Measurements from ENCODE around the gene NT5DC3. TPM values are rescaled to one million over a fixed set of nuclear protein-coding genes. Genes with fewer than 3 reads are reported as not detected.

The NT5DC3 gene
- total RNA-seq, 2 experiments from 2014 or later: 4.7 to 7.5 TPM

- CTCF ChIA-PET (ENCODE audit: unreplicated experiment): no interaction called here
- Histone ChIP-seq H3K4me3 (ENCODE audit: low read depth, low read length, poor library complexity, severe bottlenecking) (no peak overlapping the region), H3K27ac (ENCODE audit: low read depth, low read length, poor library complexity, severe bottlenecking) (no peak overlapping the region), H3K4me1 (ENCODE audit: insufficient read depth, low read length, poor library complexity, severe bottlenecking) (peaks cover 4% of the 10 kb centered on the region), H3K9me2 (ENCODE audit: insufficient read depth, low read length) (no peaks in the 10 kb centered on the region), H2AFZ (ENCODE audit: low read length) (no peak overlapping the region), H3K79me2 (ENCODE audit: insufficient read depth, low read depth, low read length) (no peaks in the 10 kb centered on the region), H4K20me1 (ENCODE audit: insufficient read depth, low read length) (no peaks in the 10 kb centered on the region), H3K4me2 (ENCODE audit: low read length) (no peak overlapping the region), H3K36me3 (ENCODE audit: insufficient read depth, low read length) (no peaks in the 10 kb centered on the region), H3K9me3 (ENCODE audit: low read length) (no peaks in the 10 kb centered on the region)
- POLR2A ChIA-PET: no interaction called here
- DNase-seq (ENCODE audit: low spot score): no peak
- TF ChIP-seq CTCF (conservative IDR thresholded peaks at IDR 0.05; ENCODE audit: low read length): no peak
- TF ChIP-seq EZH2phosphoT487 (IDR thresholded peaks at IDR 0.05; ENCODE audit: borderline replicate concordance, low read depth, low read length): no peak
- intact Hi-C loops (cut with micrococcal nuclease; ENCODE audit: unreplicated experiment): no loop called here
- no TSS peak for BruUV-seq (replicated peaks)
Measured at GRCh38 chr12:103846415-103846814, 5.4 kb upstream of the NT5DC3 start.

GRCh38 chr12:103844305-103844704, 3.3 kb upstream of the NT5DC3 start:
- Histone ChIP-seq H3K4me3 (ENCODE audit: low read depth, low read length, poor library complexity, severe bottlenecking) (no peak overlapping the region), H3K4me2 (ENCODE audit: low read length) (no peak overlapping the region), H3K4me1 (ENCODE audit: insufficient read depth, low read length, poor library complexity, severe bottlenecking) (peaks cover 14% of the 10 kb centered on the region), H3K79me2 (ENCODE audit: insufficient read depth, low read depth, low read length) (no peaks in the 10 kb centered on the region; the same call in 1 of the 2 replicates), H4K20me1 (ENCODE audit: insufficient read depth, low read length) (no peaks in the 10 kb centered on the region), H3K36me3 (ENCODE audit: insufficient read depth, low read length) (no peaks in the 10 kb centered on the region), H3K27ac (ENCODE audit: low read depth, low read length, poor library complexity, severe bottlenecking) (no peak overlapping the region), H3K9me3 (ENCODE audit: low read length) (no peaks in the 10 kb centered on the region), H3K9me2 (ENCODE audit: insufficient read depth, low read length) (no peaks in the 10 kb centered on the region), H2AFZ (ENCODE audit: low read length) (no peak overlapping the region)
- BruUV-seq (replicated peaks): no TSS peak
- CTCF ChIA-PET (ENCODE audit: unreplicated experiment): no interaction called here
- no peak for DNase-seq (ENCODE audit: low spot score)
- intact Hi-C loops (cut with micrococcal nuclease; ENCODE audit: unreplicated experiment): no loop called here
- TF ChIP-seq EZH2phosphoT487 (IDR thresholded peaks at IDR 0.05; ENCODE audit: borderline replicate concordance, low read depth, low read length): no peak
- TF ChIP-seq CTCF (conservative IDR thresholded peaks at IDR 0.05; ENCODE audit: low read length): no peak
- POLR2A ChIA-PET: no interaction called here

- TF ChIP-seq CTCF (conservative IDR thresholded peaks at IDR 0.05; ENCODE audit: low read length): no peak
- no peak for TF ChIP-seq EZH2phosphoT487 (IDR thresholded peaks at IDR 0.05; ENCODE audit: borderline replicate concordance, low read depth, low read length)
- H3K4me1 ChIP-seq (ENCODE audit: insufficient read depth, low read length, poor library complexity, severe bottlenecking): peaks cover 14% of the 10 kb centered on the region
- H2AFZ ChIP-seq (ENCODE audit: low read length): peak overlapping the region; percentile 37; the same call in 1 of the 2 replicates
- no peaks in the 10 kb centered on the region for H3K9me2 ChIP-seq (ENCODE audit: insufficient read depth, low read length)
- DNase-seq (ENCODE audit: low spot score): no peak
- CTCF ChIA-PET (ENCODE audit: unreplicated experiment): interaction anchor here (1.0 kb wide), 1 partner anchor 114 kb away, joined by 4 read pairs; no protein-coding TSS in a partner anchor
- intact Hi-C loops (cut with micrococcal nuclease; ENCODE audit: unreplicated experiment): loop anchor here (2.0 kb wide), 1 partner anchor 89 kb away; the partner anchor contains the start of gene HSP90B1
- H3K79me2 ChIP-seq (ENCODE audit: insufficient read depth, low read depth, low read length): no peaks in the 10 kb centered on the region; the same call in 1 of the 2 replicates
- H3K9me3 ChIP-seq (ENCODE audit: low read length): no peaks in the 10 kb centered on the region
- H3K36me3 ChIP-seq (ENCODE audit: insufficient read depth, low read length): no peaks in the 10 kb centered on the region
- H4K20me1 ChIP-seq (ENCODE audit: insufficient read depth, low read length): no peaks in the 10 kb centered on the region
- H3K4me3 ChIP-seq (ENCODE audit: low read depth, low read length, poor library complexity, severe bottlenecking): peak overlapping the region; percentile 99
- no peak overlapping the region for H3K27ac ChIP-seq (ENCODE audit: low read depth, low read length, poor library complexity, severe bottlenecking)
- H3K4me2 ChIP-seq (ENCODE audit: low read length): peak overlapping the region; percentile 99
- no TSS peak for BruUV-seq (replicated peaks)
- POLR2A ChIA-PET: interaction anchor here (0.5 to 1.3 kb wide), 3 partner anchors 9 to 812 kb away, joined by 3 to 5 read pairs (median 3); partner anchors contain the start of gene NFYB
Measured at GRCh38 chr12:103841690-103842584, 903 bp upstream of the NT5DC3 start.

All from OCI-LY7 (cell line).